Effector CD4-positive, alpha-beta T cell (primary cell): ENCODE measurements around the gene LHFPL3.

ENCODE experiments used
- DNase-seq: peaks from one replicate; pipeline ENCODE4 v3.0.0-alpha.2; 2020

The LHFPL3 gene

GRCh38 chr7:104857458-104858425, 529.3 kb downstream of the LHFPL3 start:
- DNase-seq: no peak

- DNase-seq: no peak
Measured at GRCh38 chr7:104859754-104860426, 531.5 kb downstream of the LHFPL3 start.

- no peak for DNase-seq
Measured at GRCh38 chr7:104861729-104862390, 533.5 kb downstream of the LHFPL3 start.

- DNase-seq: no peak
Measured at GRCh38 chr7:104862719-104863118, 534.3 kb downstream of the LHFPL3 start.

- no peak for DNase-seq
Measured at GRCh38 chr7:104873401-104873800, 545.0 kb downstream of the LHFPL3 start.

- no peak for DNase-seq
Measured at GRCh38 chr7:104878577-104878976, 550.2 kb downstream of the LHFPL3 start.

GRCh38 chr7:104883248-104883717, 554.9 kb downstream of the LHFPL3 start:
- no peak for DNase-seq

GRCh38 chr7:104883718-104884452, 555.5 kb downstream of the LHFPL3 start:
- DNase-seq: peak; percentile 70

GRCh38 chr7:104886651-104887050, 558.2 kb downstream of the LHFPL3 start:
- DNase-seq: no peak

- no peak for DNase-seq
Measured at GRCh38 chr7:104890216-104890615, 561.8 kb downstream of the LHFPL3 start.

GRCh38 chr7:104891949-104892348, 563.5 kb downstream of the LHFPL3 start:
- DNase-seq: no peak

- no peak for DNase-seq
Measured at GRCh38 chr7:104894314-104894713, 565.9 kb downstream of the LHFPL3 start.

- no peak for DNase-seq
Measured at GRCh38 chr7:104894726-104895521, 566.5 kb downstream of the LHFPL3 start.

- no peak for DNase-seq
Measured at GRCh38 chr7:104895522-104896236, 567.3 kb downstream of the LHFPL3 start.

- no peak for DNase-seq
Measured at GRCh38 chr7:104898434-104898833, 570.0 kb downstream of the LHFPL3 start.

- DNase-seq: no peak
Measured at GRCh38 chr7:104900525-104901239, 572.3 kb downstream of the LHFPL3 start.

- no peak for DNase-seq
Measured at GRCh38 chr7:104901240-104901619, 572.8 kb downstream of the LHFPL3 start.

- no peak for DNase-seq
Measured at GRCh38 chr7:104902183-104902582, 573.8 kb downstream of the LHFPL3 start.

- DNase-seq: no peak
Measured at GRCh38 chr7:104903044-104903443, 574.6 kb downstream of the LHFPL3 start.

GRCh38 chr7:104903846-104904245, 575.4 kb downstream of the LHFPL3 start:
- no peak for DNase-seq
